CD4-positive, alpha-beta memory T cell (primary cell): Measurements from ENCODE around the gene MAMDC2. TPM values are rescaled to one million over a fixed set of nuclear protein-coding genes. Genes with fewer than 3 reads are reported as not detected.

Experiments
- CTCF ChIA-PET: fragments of 350-600 bp; sonication (Branson Sonifier 250); formaldehyde crosslinking; loops from one replicate; lab custom pipeline; 2021; ENCODE audit warnings: inconsistent platforms; ENCODE audit not compliant: partially characterized antibody; lab: Charles Lee
- POLR2A ChIA-PET: fragments of 350-600 bp; sonication (Branson Sonifier 250); formaldehyde crosslinking; loops from one replicate; lab custom pipeline; 2021; ENCODE audit not compliant: partially characterized antibody; lab: Charles Lee
- DNase-seq, 5 donors: peaks; one replicate each; pipeline versions ENCODE4 v3.0.0 to v3.0.0-alpha.2; 2020 to 2022; ENCODE audit warnings: mixed read lengths in 1 of 5
- H3K27ac ChIP-seq: one replicate; pipeline ENCODE4 v1.7.0; 2013; ENCODE audit warnings: low read depth, low read length
- H3K27me3 ChIP-seq: 2 replicates; pipeline ENCODE4 v1.7.0; 2013; ENCODE audit warnings: mild to moderate bottlenecking, low read length, moderate library complexity; ENCODE audit not compliant: insufficient read depth
- H3K36me3 ChIP-seq: 2 replicates; pipeline ENCODE4 v1.7.0; 2013; ENCODE audit warnings: mild to moderate bottlenecking, low read length, moderate library complexity; ENCODE audit not compliant: insufficient read depth
- H3K4me1 ChIP-seq: 2 replicates; pipeline ENCODE4 v1.7.0; 2013; ENCODE audit warnings: mild to moderate bottlenecking, low read length, moderate library complexity; ENCODE audit not compliant: insufficient read depth
- H3K4me3 ChIP-seq, 2 donors: one replicate each; pipeline ENCODE4 v1.7.0; 2013; ENCODE audit warnings: low read length in 2 of 2, mild to moderate bottlenecking in 1 of 2
- H3K9me3 ChIP-seq, 2 donors: one replicate each; pipeline ENCODE4 v1.7.0; 2013; ENCODE audit warnings: low read length in 2 of 2, control low read depth in 1 of 2; ENCODE audit not compliant: control insufficient read depth in 1 of 2
- H3K27ac Mint-ChIP-seq, 7 donors: one replicate each; pipeline ENCODE4 v1.8.0; 2020 to 2021; ENCODE audit warnings: mixed read lengths in 7 of 7, mild to moderate bottlenecking in 6 of 7, inconsistent platforms in 3 of 7, moderate library complexity in 3 of 7
- H3K27me3 Mint-ChIP-seq, 2 donors: one replicate each; pipeline ENCODE4 v1.8.0; 2020 to 2021; ENCODE audit warnings: mixed read lengths in 2 of 2
- H3K36me3 Mint-ChIP-seq, 2 donors: one replicate each; pipeline ENCODE4 v1.8.0; 2020 to 2021; ENCODE audit warnings: mixed read lengths in 2 of 2, inconsistent platforms in 1 of 2, mild to moderate bottlenecking in 1 of 2
- H3K4me1 Mint-ChIP-seq, 4 donors: one replicate each; pipeline ENCODE4 v1.8.0; 2020 to 2021; ENCODE audit warnings: mixed read lengths in 4 of 4, mild to moderate bottlenecking in 1 of 4
- H3K4me3 Mint-ChIP-seq, 8 donors: one replicate each; pipeline ENCODE4 v1.8.0; 2020 to 2021; ENCODE audit warnings: mixed read lengths in 8 of 8, mild to moderate bottlenecking in 7 of 8, moderate library complexity in 6 of 8, inconsistent platforms in 3 of 8
- H3K9me3 Mint-ChIP-seq, 8 donors: one replicate each; pipeline ENCODE4 v1.8.0; 2020 to 2021; ENCODE audit warnings: mixed read lengths in 8 of 8, mild to moderate bottlenecking in 5 of 8, inconsistent platforms in 3 of 8, moderate library complexity in 1 of 8
- intact Hi-C: fragments of 100-400 bp; cut with micrococcal nuclease; formaldehyde crosslinking; loops from one replicate; pipeline ENCODE4 v1.15.1; 2023
- polyA plus RNA-seq, 2 donors: library from polyadenylated mRNA; unstranded; fragments of 300-500 nt; fragmentation: Illumina TruSeq; gene quantifications; one replicate each; pipeline ENCODE4 v1.2.3, GENCODE V29; 2021
- total RNA-seq, 2 experiments: library from RNA; stranded (reverse); gene quantifications; one replicate each; pipeline ENCODE4 v1.2.3, GENCODE V29; 2021

Gene MAMDC2
- total and polyA plus RNA-seq, 4 experiments from 2014 or later = not detected

DNA sequence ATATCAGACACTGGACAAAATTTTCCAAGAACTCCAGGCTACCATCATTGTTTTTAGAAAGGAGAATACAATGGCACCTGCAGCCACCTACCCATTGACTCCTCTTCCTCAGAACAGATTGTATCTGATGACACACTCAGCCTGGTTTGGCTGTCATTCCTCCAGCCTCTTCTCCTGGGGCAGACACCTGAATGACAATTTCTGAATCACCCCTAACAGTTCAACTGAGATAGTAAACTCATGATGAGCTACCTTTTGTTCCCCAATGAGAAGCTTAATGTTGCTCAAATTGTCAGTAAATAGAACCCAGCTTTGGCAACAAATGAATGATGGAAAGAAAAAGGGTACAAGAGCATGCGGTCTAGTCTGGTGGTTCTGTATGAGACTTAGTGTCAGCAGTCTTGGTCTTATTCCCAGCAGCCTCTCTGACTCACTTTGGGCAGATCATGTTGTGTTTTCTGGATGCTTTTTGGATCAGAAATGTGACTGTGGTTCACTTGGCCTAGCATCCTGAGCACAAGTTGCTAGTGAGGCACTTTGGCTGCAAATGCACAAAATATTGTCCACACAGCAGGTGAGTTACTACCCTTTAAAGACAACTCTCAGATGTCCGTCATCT, 78.3 kb downstream of the MAMDC2 start:
- H3K36me3 ChIP-seq = no peaks in the 10 kb centered on the region
- POLR2A ChIA-PET = no interaction called here

GRCh38 chr9:70123695-70124094, 80.0 kb downstream of the MAMDC2 start:
- Histone ChIP-seq H3K36me3 (no peaks in the 10 kb centered on the region), H3K4me3 (no peak overlapping the region), H3K27ac (no peak overlapping the region), H3K9me3 (no peaks in the 10 kb centered on the region), H3K4me1 (no peaks in the 10 kb centered on the region), H3K27me3 (no peaks in the 10 kb centered on the region)
- POLR2A ChIA-PET = no interaction called here
- intact Hi-C loops = no loop called here
- Mint-ChIP-seq H3K36me3 (no peaks in the 10 kb centered on the region), H3K27me3 (peaks cover 2 to 4% of the 10 kb centered on the region in 2 donors), H3K4me1 (no peaks in the 10 kb centered on the region), H3K9me3 (no peaks in the 10 kb centered on the region), H3K4me3 (no peak overlapping the region), H3K27ac (no peak overlapping the region)
- no peak for DNase-seq
- CTCF ChIA-PET = interaction anchor here (1.2 to 4.5 kb wide), 2 partner anchors 12 to 13 kb away, joined by 4 to 25 read pairs; no protein-coding TSS in a partner anchor

More for the DNA sequence above, 78.3 kb downstream of the MAMDC2 start:
- Histone ChIP-seq H3K27ac (no peak overlapping the region), H3K27me3 (no peaks in the 10 kb centered on the region), H3K4me3 (no peak overlapping the region), H3K9me3 (no peaks in the 10 kb centered on the region), H3K4me1 (no peaks in the 10 kb centered on the region)
- H3K4me3 Mint-ChIP-seq = no peak overlapping the region
- no peaks in the 10 kb centered on the region for H3K9me3 Mint-ChIP-seq
- DNase-seq = no peak
- H3K27me3 Mint-ChIP-seq = peaks cover 1 to 5% of the 10 kb centered on the region in 2 donors
- H3K4me1 Mint-ChIP-seq = no peaks in the 10 kb centered on the region
- intact Hi-C loops = no loop called here
- no peak overlapping the region for H3K27ac Mint-ChIP-seq
- no peaks in the 10 kb centered on the region for H3K36me3 Mint-ChIP-seq
- CTCF ChIA-PET = interaction anchor here (1.0 to 4.4 kb wide), 2 partner anchors 11 to 14 kb away, joined by 3 to 34 read pairs; no protein-coding TSS in a partner anchor

- Histone ChIP-seq H3K27ac (no peak overlapping the region), H3K36me3 (no peaks in the 10 kb centered on the region), H3K4me3 (no peak overlapping the region), H3K9me3 (no peaks in the 10 kb centered on the region), H3K4me1 (no peaks in the 10 kb centered on the region), H3K27me3 (no peaks in the 10 kb centered on the region)
- H3K4me3 Mint-ChIP-seq = no peak overlapping the region
- H3K27ac Mint-ChIP-seq = no peak overlapping the region
- POLR2A ChIA-PET = no interaction called here
- CTCF ChIA-PET = interaction anchor here (1.6 to 4.5 kb wide), 2 partner anchors 14 to 17 kb away, joined by 6 to 25 read pairs; no protein-coding TSS in a partner anchor
- no peaks in the 10 kb centered on the region for H3K4me1 Mint-ChIP-seq
- H3K36me3 Mint-ChIP-seq = no peaks in the 10 kb centered on the region
- DNase-seq = no peak
- no peaks in the 10 kb centered on the region for H3K9me3 Mint-ChIP-seq
- H3K27me3 Mint-ChIP-seq = peaks cover 2% of the 10 kb centered on the region in 2 donors
- intact Hi-C loops = no loop called here
Observed at GRCh38 chr9:70125621-70126263, 82.1 kb downstream of the MAMDC2 start.

DNA sequence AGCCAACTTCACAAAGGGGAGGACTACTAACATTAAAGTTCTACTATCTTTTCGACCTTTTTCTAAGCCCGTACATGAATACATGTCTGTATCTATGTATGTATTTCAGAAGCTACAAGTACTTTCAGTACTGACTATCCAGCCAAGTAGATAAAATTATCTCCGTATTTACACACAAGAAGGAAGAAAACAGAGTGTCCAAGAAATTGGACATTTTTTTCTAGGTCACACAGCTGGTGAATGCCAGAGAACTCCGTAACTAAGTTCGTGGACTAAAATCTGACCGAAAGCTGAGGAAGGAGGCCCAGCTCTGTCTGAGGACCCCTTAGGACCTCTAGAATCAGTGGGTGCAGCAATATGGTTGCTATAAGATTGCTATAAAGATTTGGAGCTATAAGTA, 83.4 kb downstream of the MAMDC2 start:
- CTCF ChIA-PET = interaction anchor here (4.5 kb wide), 1 partner anchor 15 kb away, joined by 25 read pairs; no protein-coding TSS in a partner anchor
- intact Hi-C loops = no loop called here
- Mint-ChIP-seq H3K9me3 (no peaks in the 10 kb centered on the region), H3K27ac (no peak overlapping the region), H3K36me3 (no peaks in the 10 kb centered on the region), H3K4me1 (no peaks in the 10 kb centered on the region), H3K4me3 (no peak overlapping the region), H3K27me3 (peaks cover 2% of the 10 kb centered on the region in 2 donors)
- H3K9me3 ChIP-seq = no peaks in the 10 kb centered on the region
- POLR2A ChIA-PET = no interaction called here
- no peak for DNase-seq
- H3K4me3 ChIP-seq = no peak overlapping the region
- no peaks in the 10 kb centered on the region for H3K36me3 ChIP-seq
- H3K4me1 ChIP-seq = no peaks in the 10 kb centered on the region
- H3K27me3 ChIP-seq = no peaks in the 10 kb centered on the region
- no peak overlapping the region for H3K27ac ChIP-seq

DNA sequence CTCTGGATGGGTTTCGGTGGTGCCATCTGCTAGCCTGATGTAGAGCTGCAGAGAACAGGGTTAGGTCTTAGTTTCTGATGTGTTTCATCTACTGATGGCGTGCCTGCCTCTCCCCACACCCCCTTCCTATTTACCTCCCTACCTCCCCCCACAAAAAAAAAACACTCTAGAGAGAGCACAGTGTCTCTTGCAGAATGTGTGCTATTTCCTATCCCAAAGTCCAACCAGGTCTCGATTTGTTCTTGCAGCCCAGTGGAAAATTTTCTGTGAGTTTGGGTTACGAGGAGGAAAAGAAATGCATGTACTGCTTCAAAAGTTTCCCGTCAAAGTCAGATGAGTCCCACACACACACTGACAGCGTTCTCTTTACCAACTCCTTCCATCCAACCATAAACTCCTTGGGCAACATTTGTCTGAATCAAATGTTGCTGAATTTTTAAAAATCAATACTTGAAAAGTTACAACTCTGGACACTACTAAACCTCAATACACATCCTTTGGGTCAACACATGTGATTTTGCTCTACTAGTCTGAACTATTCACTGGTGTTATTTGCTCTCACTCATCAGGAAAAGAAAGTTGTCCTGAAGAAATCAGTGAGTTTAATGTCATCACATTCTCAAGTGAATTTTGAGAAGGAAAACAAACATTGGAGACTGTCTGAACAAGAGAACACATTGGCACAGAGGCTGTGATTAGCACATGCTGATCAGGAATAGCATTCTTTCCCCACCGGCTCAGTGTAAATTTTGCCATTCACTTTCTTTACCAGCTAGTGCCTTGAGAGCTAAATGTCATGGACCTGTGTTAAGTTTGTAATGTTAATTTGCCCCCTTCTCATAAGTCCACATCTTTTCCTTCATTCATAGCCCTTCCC, 84.1 kb downstream of the MAMDC2 start:
- intact Hi-C loops = no loop called here
- no peak overlapping the region for H3K4me3 ChIP-seq
- H3K36me3 ChIP-seq = no peaks in the 10 kb centered on the region
- no peaks in the 10 kb centered on the region for H3K4me1 Mint-ChIP-seq
- H3K4me1 ChIP-seq = no peaks in the 10 kb centered on the region
- no peaks in the 10 kb centered on the region for H3K36me3 Mint-ChIP-seq
- H3K9me3 Mint-ChIP-seq = no peaks in the 10 kb centered on the region
- H3K27ac Mint-ChIP-seq = no peak overlapping the region
- H3K27me3 Mint-ChIP-seq = peaks cover 2% of the 10 kb centered on the region in 2 donors
- H3K27me3 ChIP-seq = no peaks in the 10 kb centered on the region
- no peak for DNase-seq
- H3K4me3 Mint-ChIP-seq = no peak overlapping the region
- ChIA-PET POLR2A (no interaction called here), CTCF (interaction anchor here (4.5 kb wide), 1 partner anchor 16 kb away, joined by 25 read pairs; no protein-coding TSS in a partner anchor)
- no peaks in the 10 kb centered on the region for H3K9me3 ChIP-seq
- no peak overlapping the region for H3K27ac ChIP-seq

DNA sequence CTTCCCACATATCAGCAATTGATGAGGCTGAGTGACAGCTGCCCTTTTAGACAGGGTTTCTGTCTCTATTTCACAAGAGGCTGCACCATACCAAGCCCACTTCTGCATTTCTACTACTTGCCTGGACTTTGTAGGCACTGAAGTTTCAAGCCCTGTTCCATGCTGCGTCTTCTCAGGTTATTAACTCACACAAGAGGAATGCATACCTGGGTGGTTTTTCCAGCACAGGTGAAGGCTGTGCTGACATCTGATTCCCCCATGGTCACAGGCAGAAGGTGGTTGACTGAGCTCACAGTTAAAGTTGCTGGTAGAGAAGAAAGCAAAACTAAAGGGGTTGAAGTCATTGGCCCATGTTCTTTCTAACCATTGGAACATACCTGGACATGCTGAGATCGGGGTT, 86.6 kb downstream of the MAMDC2 start:
- Histone ChIP-seq H3K27ac (no peak overlapping the region), H3K36me3 (no peaks in the 10 kb centered on the region), H3K27me3 (no peaks in the 10 kb centered on the region), H3K9me3 (no peaks in the 10 kb centered on the region), H3K4me1 (no peaks in the 10 kb centered on the region), H3K4me3 (no peak overlapping the region)
- H3K36me3 Mint-ChIP-seq = no peaks in the 10 kb centered on the region
- H3K27me3 Mint-ChIP-seq = peaks cover 2% of the 10 kb centered on the region in 2 donors
- no peak for DNase-seq
- no peaks in the 10 kb centered on the region for H3K4me1 Mint-ChIP-seq
- ChIA-PET POLR2A (no interaction called here), CTCF (no interaction called here)
- H3K4me3 Mint-ChIP-seq = no peak overlapping the region
- intact Hi-C loops = no loop called here
- no peaks in the 10 kb centered on the region for H3K9me3 Mint-ChIP-seq
- no peak overlapping the region for H3K27ac Mint-ChIP-seq

DNA sequence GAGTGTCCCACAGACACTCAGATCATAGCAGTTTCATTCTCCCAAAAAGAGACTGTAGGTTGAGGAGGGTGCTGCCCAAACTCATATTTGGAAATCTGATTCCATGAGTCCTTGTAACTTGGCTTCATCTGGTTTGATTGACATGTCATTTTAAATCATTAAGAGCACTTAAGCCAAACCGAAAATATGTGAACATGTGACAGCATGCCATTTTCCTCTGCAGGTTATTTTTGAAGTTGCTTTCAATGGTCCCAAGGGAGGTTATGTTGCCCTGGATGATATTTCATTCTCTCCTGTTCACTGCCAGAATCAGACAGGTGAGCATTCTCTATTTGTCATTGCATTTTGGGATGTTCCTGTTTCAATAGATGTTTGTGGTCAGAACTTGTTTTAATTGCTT, 87.6 kb downstream of the MAMDC2 start:
- no peak overlapping the region for H3K4me3 Mint-ChIP-seq
- no peaks in the 10 kb centered on the region for H3K36me3 Mint-ChIP-seq
- H3K27ac Mint-ChIP-seq = no peak overlapping the region
- ChIA-PET CTCF (no interaction called here), POLR2A (no interaction called here)
- no peaks in the 10 kb centered on the region for H3K9me3 Mint-ChIP-seq
- H3K4me1 Mint-ChIP-seq = no peaks in the 10 kb centered on the region
- H3K4me1 ChIP-seq = no peaks in the 10 kb centered on the region
- H3K4me3 ChIP-seq = no peak overlapping the region
- H3K36me3 ChIP-seq = no peaks in the 10 kb centered on the region
- H3K27me3 Mint-ChIP-seq = peaks cover 2% of the 10 kb centered on the region in 2 donors
- no peaks in the 10 kb centered on the region for H3K9me3 ChIP-seq
- intact Hi-C loops = no loop called here
- H3K27me3 ChIP-seq = no peaks in the 10 kb centered on the region
- no peak for DNase-seq
- H3K27ac ChIP-seq = no peak overlapping the region
